HL-60 (cell line): ENCODE measurements around the gene ASCL2.

Source experiments
- DNase-seq, 2 experiments: peaks; one replicate each; pipeline ENCODE4 v3.0.0-alpha.2; 2010 to 2020; ENCODE audit warnings: low read depth in 1 of 2, low spot score in 1 of 2
- H3K27ac ChIP-seq: fragments of 250-450 bp; sonication (Bioruptor Pico); replicated peaks from 2 replicates; pipeline ENCODE4 v1.5.1; 2020; ENCODE audit warnings: mild to moderate bottlenecking, moderate library complexity
- H3K27me3 ChIP-seq: fragments of 250-450 bp; sonication (Bioruptor Pico); 2 replicates; pipeline ENCODE4 v1.5.1; 2021; ENCODE audit warnings: mild to moderate bottlenecking, moderate library complexity; ENCODE audit not compliant: insufficient read depth, poor library complexity, severe bottlenecking
- H3K4me3 ChIP-seq: replicated peaks from 2 replicates; pipeline ENCODE4 v1.5.1; 2011; ENCODE audit warnings: mild to moderate bottlenecking, control low read depth, low read length; ENCODE audit not compliant: insufficient read depth
- GABPA ChIP-seq: IDR thresholded peaks from 2 replicates; pipeline ENCODE4 v1.6.1; 2012; ENCODE audit warnings: low read depth
- POLR2AphosphoS5 ChIP-seq: IDR thresholded peaks from 2 replicates; pipeline ENCODE4 v1.6.1; 2012; ENCODE audit warnings: low read depth
- SPI1 ChIP-seq: IDR thresholded peaks from 2 replicates; pipeline ENCODE4 v1.6.1; 2012; ENCODE audit warnings: low read depth, mild to moderate bottlenecking, borderline replicate concordance
- TF ChIP-seq, protein P1 (sequence below): IDR thresholded peaks from 2 replicates; pipeline ENCODE4 v1.6.1; 2012; ENCODE audit warnings: low read depth; ENCODE audit not compliant: insufficient replicate concordance
- TF ChIP-seq, protein P2 (sequence below): IDR thresholded peaks from one replicate; pipeline ENCODE4 v1.5.1; 2011; ENCODE audit warnings: low read length, control low read depth, inconsistent platforms; ENCODE audit not compliant: insufficient read depth

ASCL2 gene

DNA sequence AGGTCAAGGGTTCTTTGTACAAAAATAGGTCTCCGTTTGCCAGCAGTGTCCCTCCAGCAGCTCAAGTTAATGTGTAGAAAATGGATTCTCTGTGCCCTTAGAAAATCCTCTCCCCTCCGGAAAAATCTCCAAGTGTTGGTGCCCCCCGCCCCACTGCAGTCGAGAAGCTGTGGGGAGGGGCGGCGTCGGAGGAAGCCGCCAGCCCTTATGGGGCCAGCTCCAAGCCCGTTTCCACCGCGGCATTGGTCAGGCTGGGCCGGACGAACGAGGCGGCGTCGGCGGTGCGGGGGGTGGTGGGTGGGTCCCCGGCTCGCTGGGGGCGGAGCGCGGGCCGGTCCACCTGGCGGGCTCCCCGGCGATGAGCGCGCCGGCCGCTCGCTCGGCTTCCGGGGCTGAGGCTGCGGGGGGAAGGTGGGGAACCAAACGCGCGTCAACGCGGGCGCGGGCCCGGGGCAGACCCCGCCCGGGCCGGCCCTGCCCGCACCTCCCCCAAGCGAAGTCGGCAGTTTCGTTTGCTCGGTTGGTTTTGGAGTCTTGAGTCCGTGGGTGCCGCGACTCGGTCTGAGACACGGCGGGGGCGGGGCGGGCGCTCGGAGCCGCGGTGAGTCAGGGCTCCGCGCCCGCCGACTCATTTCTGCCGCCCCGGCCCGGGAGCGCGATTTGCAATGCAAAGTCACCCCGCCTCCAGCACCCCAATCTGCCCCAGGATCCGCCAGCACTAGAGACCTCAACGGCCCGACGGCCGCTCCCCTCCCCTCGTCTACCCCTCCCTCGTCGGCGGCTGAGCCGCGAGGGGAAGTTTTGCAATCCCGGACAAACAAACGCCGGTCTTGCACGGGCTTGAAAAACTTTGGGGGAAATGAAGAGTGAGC is 1.4 kb downstream of the ASCL2 start:
- DNase-seq = peak in 1 of 2 experiments; percentile 89
- H3K27ac ChIP-seq = 0 out of 2 replicates have a peak overlapping the region, but pooled peaks have one; percentile 21
- TF ChIP-seq SPI1 = peak; percentile 1; the same call in 1 of the 2 replicates
- no peak for TF ChIP-seq POLR2AphosphoS5
- peak overlapping the region; percentile 38 for H3K4me3 ChIP-seq
- peaks cover 19% of the 10 kb centered on the region for H3K27me3 ChIP-seq

DNA sequence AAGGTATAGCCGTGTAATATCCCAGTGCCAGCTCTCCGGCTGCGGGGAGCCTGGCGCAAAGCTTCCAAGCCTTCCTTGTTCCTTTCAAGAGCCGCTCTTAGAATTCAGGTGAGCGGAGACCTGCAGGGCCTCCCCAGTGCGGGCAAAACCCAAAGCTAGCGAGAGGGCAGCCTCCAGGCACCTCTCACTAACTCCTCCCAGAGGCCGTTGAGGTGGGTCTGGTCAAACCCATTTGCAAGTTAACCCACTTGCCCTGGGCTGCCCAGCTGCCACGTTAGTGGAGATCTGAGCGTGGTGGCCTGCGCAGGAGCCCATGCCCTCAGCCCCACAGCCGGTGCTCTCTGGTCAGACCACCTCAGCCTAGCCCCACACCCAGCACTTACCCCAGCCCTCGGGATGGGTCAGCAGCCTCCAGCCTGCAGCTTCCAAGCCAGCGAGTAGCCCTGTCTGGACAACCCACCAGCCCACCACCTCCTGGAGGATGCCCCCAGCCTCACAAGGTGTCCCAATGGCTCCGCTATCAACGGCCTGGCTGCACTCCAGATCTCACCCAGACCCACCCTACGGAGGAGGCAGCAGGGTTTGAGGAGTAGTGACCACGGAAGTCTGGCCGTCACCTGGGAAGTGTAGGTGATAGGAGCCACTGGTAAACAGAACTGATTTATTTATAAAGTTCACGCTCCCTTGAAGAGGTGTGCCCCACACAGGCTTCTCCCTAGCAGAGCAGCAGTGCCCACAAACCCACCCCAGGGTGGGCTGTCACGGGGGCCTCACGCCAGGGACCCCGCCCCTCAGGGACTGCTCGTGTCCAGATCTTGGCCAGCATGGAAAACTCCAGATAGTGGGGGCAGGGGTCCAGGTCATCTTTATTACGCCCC is 2.3 kb downstream of the ASCL2 start:
- Histone ChIP-seq H3K27me3 (peaks cover 19% of the 10 kb centered on the region), H3K4me3 (no peak overlapping the region), H3K27ac (no peak overlapping the region)
- DNase-seq = no peak
- TF ChIP-seq SPI1 (no peak), GABPA (no peak), POLR2AphosphoS5 (no peak)
- TF ChIP-seq, protein P1, sequence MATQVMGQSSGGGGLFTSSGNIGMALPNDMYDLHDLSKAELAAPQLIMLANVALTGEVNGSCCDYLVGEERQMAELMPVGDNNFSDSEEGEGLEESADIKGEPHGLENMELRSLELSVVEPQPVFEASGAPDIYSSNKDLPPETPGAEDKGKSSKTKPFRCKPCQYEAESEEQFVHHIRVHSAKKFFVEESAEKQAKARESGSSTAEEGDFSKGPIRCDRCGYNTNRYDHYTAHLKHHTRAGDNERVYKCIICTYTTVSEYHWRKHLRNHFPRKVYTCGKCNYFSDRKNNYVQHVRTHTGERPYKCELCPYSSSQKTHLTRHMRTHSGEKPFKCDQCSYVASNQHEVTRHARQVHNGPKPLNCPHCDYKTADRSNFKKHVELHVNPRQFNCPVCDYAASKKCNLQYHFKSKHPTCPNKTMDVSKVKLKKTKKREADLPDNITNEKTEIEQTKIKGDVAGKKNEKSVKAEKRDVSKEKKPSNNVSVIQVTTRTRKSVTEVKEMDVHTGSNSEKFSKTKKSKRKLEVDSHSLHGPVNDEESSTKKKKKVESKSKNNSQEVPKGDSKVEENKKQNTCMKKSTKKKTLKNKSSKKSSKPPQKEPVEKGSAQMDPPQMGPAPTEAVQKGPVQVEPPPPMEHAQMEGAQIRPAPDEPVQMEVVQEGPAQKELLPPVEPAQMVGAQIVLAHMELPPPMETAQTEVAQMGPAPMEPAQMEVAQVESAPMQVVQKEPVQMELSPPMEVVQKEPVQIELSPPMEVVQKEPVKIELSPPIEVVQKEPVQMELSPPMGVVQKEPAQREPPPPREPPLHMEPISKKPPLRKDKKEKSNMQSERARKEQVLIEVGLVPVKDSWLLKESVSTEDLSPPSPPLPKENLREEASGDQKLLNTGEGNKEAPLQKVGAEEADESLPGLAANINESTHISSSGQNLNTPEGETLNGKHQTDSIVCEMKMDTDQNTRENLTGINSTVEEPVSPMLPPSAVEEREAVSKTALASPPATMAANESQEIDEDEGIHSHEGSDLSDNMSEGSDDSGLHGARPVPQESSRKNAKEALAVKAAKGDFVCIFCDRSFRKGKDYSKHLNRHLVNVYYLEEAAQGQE = no peak
- TF ChIP-seq, protein P2, sequence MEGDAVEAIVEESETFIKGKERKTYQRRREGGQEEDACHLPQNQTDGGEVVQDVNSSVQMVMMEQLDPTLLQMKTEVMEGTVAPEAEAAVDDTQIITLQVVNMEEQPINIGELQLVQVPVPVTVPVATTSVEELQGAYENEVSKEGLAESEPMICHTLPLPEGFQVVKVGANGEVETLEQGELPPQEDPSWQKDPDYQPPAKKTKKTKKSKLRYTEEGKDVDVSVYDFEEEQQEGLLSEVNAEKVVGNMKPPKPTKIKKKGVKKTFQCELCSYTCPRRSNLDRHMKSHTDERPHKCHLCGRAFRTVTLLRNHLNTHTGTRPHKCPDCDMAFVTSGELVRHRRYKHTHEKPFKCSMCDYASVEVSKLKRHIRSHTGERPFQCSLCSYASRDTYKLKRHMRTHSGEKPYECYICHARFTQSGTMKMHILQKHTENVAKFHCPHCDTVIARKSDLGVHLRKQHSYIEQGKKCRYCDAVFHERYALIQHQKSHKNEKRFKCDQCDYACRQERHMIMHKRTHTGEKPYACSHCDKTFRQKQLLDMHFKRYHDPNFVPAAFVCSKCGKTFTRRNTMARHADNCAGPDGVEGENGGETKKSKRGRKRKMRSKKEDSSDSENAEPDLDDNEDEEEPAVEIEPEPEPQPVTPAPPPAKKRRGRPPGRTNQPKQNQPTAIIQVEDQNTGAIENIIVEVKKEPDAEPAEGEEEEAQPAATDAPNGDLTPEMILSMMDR = no peak

DNA sequence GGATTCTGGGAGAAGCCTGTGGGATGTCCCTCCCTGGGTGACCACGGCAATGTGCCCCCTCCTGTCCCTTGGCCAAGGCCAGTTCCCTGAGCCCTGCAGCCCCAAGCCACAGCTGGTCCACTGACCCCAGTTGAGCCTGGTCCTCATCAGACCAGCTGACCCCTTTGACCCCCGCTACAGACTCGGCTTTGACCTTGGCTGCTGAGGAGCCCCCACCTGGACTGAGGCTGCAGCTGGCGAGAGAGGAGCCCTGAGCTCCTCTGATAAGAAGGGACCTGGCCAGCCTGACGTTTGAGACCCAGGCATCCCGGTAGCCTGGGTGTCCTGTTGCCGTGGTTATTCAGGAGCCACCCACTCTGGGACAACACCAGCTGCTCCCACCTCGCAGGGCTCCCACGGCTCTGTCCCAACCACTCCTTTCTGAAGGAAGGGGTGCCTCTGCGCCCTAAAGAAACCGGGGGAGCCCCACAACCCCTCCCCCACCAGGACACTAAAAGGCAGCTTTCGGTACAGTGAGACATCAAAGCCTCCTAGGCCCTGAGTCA is 3.0 kb downstream of the ASCL2 start:
- no peak for DNase-seq
- H3K4me3 ChIP-seq = no peak overlapping the region
- H3K27ac ChIP-seq = no peak overlapping the region
- H3K27me3 ChIP-seq = peaks cover 19% of the 10 kb centered on the region
- TF ChIP-seq, protein P1 = no peak
- TF ChIP-seq POLR2AphosphoS5 = no peak
- no peak for TF ChIP-seq SPI1
- TF ChIP-seq, protein P2 = no peak
- no peak for TF ChIP-seq GABPA
